Measurements from ENCODE around the gene SH2D6. TPM values are rescaled to one million over a fixed set of nuclear protein-coding genes. Genes with fewer than 3 reads are reported as not detected.
A peak's percentile ranks its signal among the peaks of the same experiment; 100 is the strongest.

Gene SH2D6
- polyA plus RNA-seq, 2 of the 4 experiments (the other 2 are of a cell fraction) = 1.4 to 1.8 TPM

DNA sequence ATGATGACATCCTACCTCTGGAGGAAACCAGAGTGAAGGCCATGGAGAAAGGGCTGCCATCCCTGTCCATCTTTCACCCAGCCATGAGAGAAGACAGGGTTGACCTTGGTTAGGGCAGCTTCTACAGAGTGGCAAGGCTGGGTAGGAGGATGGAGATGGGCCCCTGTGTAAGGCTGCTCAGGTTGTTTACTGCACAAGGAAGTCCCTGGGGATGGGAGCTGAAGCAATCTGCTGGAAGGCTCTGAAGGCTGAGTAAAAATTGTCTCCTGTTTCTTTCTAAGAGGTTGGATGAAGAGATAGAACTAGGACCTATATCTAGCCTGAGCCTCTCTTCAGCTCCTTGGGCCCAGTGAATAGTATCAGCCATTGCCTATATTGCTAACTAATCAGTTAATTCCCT, 49.6 kb upstream of the SH2D6 start:
- CTCF ChIA-PET = interaction anchor here (0.6 to 3.2 kb wide), 3 partner anchors 22 to 183 kb away, joined by 4 to 15 read pairs (median 4); no protein-coding TSS in a partner anchor
- no peak for TF ChIP-seq FOXS1 (CRISPR knock-in tag; IDR thresholded peaks at IDR 0.05)
- TF ChIP-seq MAX (IDR thresholded peaks at IDR 0.05) = no peak
- H3K4me3 ChIP-seq = no peak overlapping the region
- no peak overlapping the region for H3K27ac ChIP-seq
- FAIRE-seq (no peak), ATAC-seq (peak in 1 of 2 experiments; percentile 15; a peak in 1 of 6 replicates), DNase-seq (ENCODE audit: low read depth in 1 of 2, low spot score in 1 of 2) (no peak)
- no peak overlapping the region for H3K4me2 ChIP-seq
- H3K4me1 ChIP-seq = peaks cover 9% of the 10 kb centered on the region; the same call in 2 of the 3 replicates
- POLR2A ChIA-PET = interaction anchor here (1.0 to 1.8 kb wide), 3 partner anchors 8 to 41 kb away, joined by 4 to 5 read pairs (median 4); partner anchors contain the start of gene TGOLN2
- no peaks in the 10 kb centered on the region for H3K9me3 ChIP-seq

DNA sequence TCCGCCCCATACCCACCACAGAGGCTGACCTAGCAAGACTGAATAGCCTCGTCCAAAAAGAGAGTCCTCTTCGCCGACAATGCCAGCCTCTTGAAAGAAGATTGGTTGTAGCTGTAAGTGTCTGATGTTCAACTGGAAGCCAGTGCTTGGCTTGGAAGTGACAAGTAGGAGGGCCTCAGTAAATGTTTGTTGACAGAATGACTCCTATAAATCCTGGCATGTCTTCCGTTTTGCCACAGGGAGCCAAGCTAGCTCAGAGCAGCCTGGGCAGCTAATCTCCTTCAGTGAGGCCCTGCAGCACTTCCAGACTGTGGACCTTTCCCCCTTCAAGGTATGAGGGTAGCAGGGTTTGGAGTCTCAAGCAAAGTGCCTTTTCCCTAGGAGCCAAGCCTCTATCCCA, 49.0 kb upstream of the SH2D6 start:
- peak; percentile 64 to 72; a peak in 5 of 6 replicates for ATAC-seq

More for the DNA sequence above, 49.0 kb upstream of the SH2D6 start:
- 48% methylated on average over 5 of the region's 5 CpGs for WGBS (ENCODE audit: missing lambda C conversion rate)
- TF ChIP-seq HOXB13 (CRISPR knock-in tag; IDR thresholded peaks at IDR 0.05; ENCODE audit: low read depth) (no peak), HEYL (CRISPR knock-in tag; IDR thresholded peaks at IDR 0.05) (no peak), ESRRA (IDR thresholded peaks at IDR 0.05; ENCODE audit: borderline replicate concordance, low read length) (no peak), RCOR1 (IDR thresholded peaks at IDR 0.05; ENCODE audit: low read depth, low read length) (no peak), KDM5A (IDR thresholded peaks at IDR 0.05) (no peak), USF2 (IDR thresholded peaks at IDR 0.05) (no peak), NFE2L2 (conservative IDR thresholded peaks at IDR 0.05; ENCODE audit: low read length) (no peak), REST (IDR thresholded peaks at IDR 0.05) (no peak), NPAS2 (CRISPR knock-in tag; IDR thresholded peaks at IDR 0.05; ENCODE audit: borderline replicate concordance) (no peak), BHLHE40 (IDR thresholded peaks at IDR 0.05; ENCODE audit: low read depth, low read length) (no peak), FOSL2 (IDR thresholded peaks at IDR 0.05) (no peak), FOSL2 (CRISPR knock-in tag; IDR thresholded peaks at IDR 0.05) (no peak), HOXA7 (CRISPR knock-in tag; IDR thresholded peaks at IDR 0.05) (no peak), CBX2 (IDR thresholded peaks at IDR 0.05; ENCODE audit: borderline replicate concordance, low read depth) (no peak)
- TF ChIP-seq, protein P1, sequence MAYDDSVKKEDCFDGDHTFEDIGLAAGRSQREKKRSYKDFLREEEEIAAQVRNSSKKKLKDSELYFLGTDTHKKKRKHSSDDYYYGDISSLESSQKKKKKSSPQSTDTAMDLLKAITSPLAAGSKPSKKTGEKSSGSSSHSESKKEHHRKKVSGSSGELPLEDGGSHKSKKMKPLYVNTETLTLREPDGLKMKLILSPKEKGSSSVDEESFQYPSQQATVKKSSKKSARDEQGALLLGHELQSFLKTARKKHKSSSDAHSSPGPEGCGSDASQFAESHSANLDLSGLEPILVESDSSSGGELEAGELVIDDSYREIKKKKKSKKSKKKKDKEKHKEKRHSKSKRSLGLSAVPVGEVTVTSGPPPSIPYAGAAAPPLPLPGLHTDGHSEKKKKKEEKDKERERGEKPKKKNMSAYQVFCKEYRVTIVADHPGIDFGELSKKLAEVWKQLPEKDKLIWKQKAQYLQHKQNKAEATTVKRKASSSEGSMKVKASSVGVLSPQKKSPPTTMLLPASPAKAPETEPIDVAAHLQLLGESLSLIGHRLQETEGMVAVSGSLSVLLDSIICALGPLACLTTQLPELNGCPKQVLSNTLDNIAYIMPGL (CRISPR knock-in tag; IDR thresholded peaks at IDR 0.05; ENCODE audit: borderline replicate concordance) = no peak
- Histone ChIP-seq H3K4me1 (peaks cover 9% of the 10 kb centered on the region; the same call in 2 of the 3 replicates), H3K27ac (peak overlapping the region in 1 of 2 experiments; percentile 11; a peak in 1 of 6 replicates), H3K4me2 (0 out of 3 replicates have a peak overlapping the region, but pooled peaks have one; percentile 5), H3K4me3 (no peak overlapping the region), H3K9me3 (no peaks in the 10 kb centered on the region)
- peak in 1 of 2 experiments; percentile 30 for DNase-seq (ENCODE audit: low read depth in 1 of 2, low spot score in 1 of 2)
- ChIA-PET CTCF (interaction anchor here (0.6 to 3.2 kb wide), 6 partner anchors 8 to 183 kb away, joined by 3 to 15 read pairs (median 4); no protein-coding TSS in a partner anchor), POLR2A (interaction anchor here (0.6 to 2.4 kb wide), 6 partner anchors 9 to 192 kb away, joined by 3 to 12 read pairs (median 4); partner anchors contain the start of genes ELMOD3, GGCX, RETSAT and TGOLN2)
- no peak for FAIRE-seq
